ENCODE results near the gene ALKBH2. TPM values are rescaled to one million over a fixed set of nuclear protein-coding genes. Genes with fewer than 3 reads are reported as not detected.

The ALKBH2 gene
- total RNA-seq, 1 donor from 2014 or later = 31.4 TPM

GRCh38 chr12:109065154-109065852 lies 28.0 kb downstream of the ALKBH2 start:
- Mint-ChIP-seq H3K27me3 (no peaks in the 10 kb centered on the region), H3K27ac (peak overlapping the region; percentile 43), H3K4me1 (ENCODE audit: unreplicated experiment) (peaks cover 11% of the 10 kb centered on the region), H3K36me3 (peaks cover 22% of the 10 kb centered on the region), H3K4me3 (no peak overlapping the region), H3K9me3 (no peaks in the 10 kb centered on the region)
- TF ChIP-seq, protein P1, sequence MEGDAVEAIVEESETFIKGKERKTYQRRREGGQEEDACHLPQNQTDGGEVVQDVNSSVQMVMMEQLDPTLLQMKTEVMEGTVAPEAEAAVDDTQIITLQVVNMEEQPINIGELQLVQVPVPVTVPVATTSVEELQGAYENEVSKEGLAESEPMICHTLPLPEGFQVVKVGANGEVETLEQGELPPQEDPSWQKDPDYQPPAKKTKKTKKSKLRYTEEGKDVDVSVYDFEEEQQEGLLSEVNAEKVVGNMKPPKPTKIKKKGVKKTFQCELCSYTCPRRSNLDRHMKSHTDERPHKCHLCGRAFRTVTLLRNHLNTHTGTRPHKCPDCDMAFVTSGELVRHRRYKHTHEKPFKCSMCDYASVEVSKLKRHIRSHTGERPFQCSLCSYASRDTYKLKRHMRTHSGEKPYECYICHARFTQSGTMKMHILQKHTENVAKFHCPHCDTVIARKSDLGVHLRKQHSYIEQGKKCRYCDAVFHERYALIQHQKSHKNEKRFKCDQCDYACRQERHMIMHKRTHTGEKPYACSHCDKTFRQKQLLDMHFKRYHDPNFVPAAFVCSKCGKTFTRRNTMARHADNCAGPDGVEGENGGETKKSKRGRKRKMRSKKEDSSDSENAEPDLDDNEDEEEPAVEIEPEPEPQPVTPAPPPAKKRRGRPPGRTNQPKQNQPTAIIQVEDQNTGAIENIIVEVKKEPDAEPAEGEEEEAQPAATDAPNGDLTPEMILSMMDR (conservative IDR thresholded peaks at IDR 0.05) = no peak
- DNase-seq (ENCODE audit: extremely low spot score, unreplicated experiment) = peak; percentile 25

- Mint-ChIP-seq H3K27me3 (no peaks in the 10 kb centered on the region), H3K9me3 (no peaks in the 10 kb centered on the region), H3K4me1 (ENCODE audit: unreplicated experiment) (peaks cover 1% of the 10 kb centered on the region)
Observed at GRCh38 chr12:109064143-109064542, 29.1 kb downstream of the ALKBH2 start.

GRCh38 chr12:109058773-109059172 lies 34.5 kb downstream of the ALKBH2 start:
- DNase-seq (ENCODE audit: extremely low spot score, unreplicated experiment) = no peak
- H3K27me3 Mint-ChIP-seq = no peaks in the 10 kb centered on the region
- H3K4me1 Mint-ChIP-seq (ENCODE audit: unreplicated experiment) = peaks cover 3% of the 10 kb centered on the region
- TF ChIP-seq, protein P1 (conservative IDR thresholded peaks at IDR 0.05) = no peak
- no peak overlapping the region for H3K27ac Mint-ChIP-seq
- H3K9me3 Mint-ChIP-seq = no peaks in the 10 kb centered on the region
- H3K36me3 Mint-ChIP-seq = peaks cover 5% of the 10 kb centered on the region
- H3K4me3 Mint-ChIP-seq = no peak overlapping the region

More at GRCh38 chr12:109064143-109064542, 29.1 kb downstream of the ALKBH2 start:
- TF ChIP-seq, protein P1 (conservative IDR thresholded peaks at IDR 0.05) = no peak
- Mint-ChIP-seq H3K36me3 (peaks cover 13% of the 10 kb centered on the region), H3K4me3 (no peak overlapping the region), H3K27ac (no peak overlapping the region)
- DNase-seq (ENCODE audit: extremely low spot score, unreplicated experiment) = no peak

GRCh38 chr12:109057376-109057775 lies 35.9 kb downstream of the ALKBH2 start:
- DNase-seq (ENCODE audit: extremely low spot score, unreplicated experiment) = no peak
- Mint-ChIP-seq H3K27ac (no peak overlapping the region), H3K4me1 (ENCODE audit: unreplicated experiment) (peaks cover 8% of the 10 kb centered on the region), H3K36me3 (no peaks in the 10 kb centered on the region), H3K9me3 (no peaks in the 10 kb centered on the region), H3K4me3 (no peak overlapping the region), H3K27me3 (no peaks in the 10 kb centered on the region)
- TF ChIP-seq, protein P1 (conservative IDR thresholded peaks at IDR 0.05) = no peak

DNA sequence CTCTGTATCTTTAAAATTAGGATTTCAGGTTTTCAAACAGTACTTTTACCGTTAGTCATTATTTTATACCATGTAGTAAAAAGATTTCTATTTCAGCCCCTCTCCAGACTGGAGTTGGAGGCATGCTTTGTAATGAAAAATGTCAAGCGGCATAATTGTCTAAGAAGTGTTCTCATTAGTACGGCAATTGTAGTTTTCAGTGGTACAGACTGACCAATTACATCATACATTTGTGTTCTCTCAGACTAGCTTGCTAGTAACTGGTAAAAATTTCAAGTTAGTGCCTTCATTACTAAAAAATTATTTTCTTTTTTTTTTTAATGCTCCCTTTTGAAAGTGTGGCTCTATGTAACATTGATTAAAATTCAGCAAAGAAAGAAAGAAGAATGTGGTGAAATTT lies 36.4 kb downstream of the ALKBH2 start:
- no peak for DNase-seq (ENCODE audit: extremely low spot score, unreplicated experiment)
- no peak overlapping the region for H3K4me3 Mint-ChIP-seq
- TF ChIP-seq, protein P1 (conservative IDR thresholded peaks at IDR 0.05) = no peak
- no peaks in the 10 kb centered on the region for H3K36me3 Mint-ChIP-seq
- H3K27ac Mint-ChIP-seq = no peak overlapping the region
- no peaks in the 10 kb centered on the region for H3K9me3 Mint-ChIP-seq
- H3K4me1 Mint-ChIP-seq (ENCODE audit: unreplicated experiment) = peaks cover 13% of the 10 kb centered on the region
- H3K27me3 Mint-ChIP-seq = no peaks in the 10 kb centered on the region
